ENCODE results near the gene KHDC1L.
"Not testable (repeated sequence)": the region's sequence is repeated elsewhere in the genome, so short reads cannot be mapped to it uniquely, and the experiment has no call there.

Gene KHDC1L

GRCh38 chr6:73204252-73204651 is 21.0 kb downstream of the KHDC1L start:
- DNase-seq, result no peak

- no peak for DNase-seq
Measured at GRCh38 chr6:73203098-73203497, 22.2 kb downstream of the KHDC1L start.

- DNase-seq, result no peak
Measured at GRCh38 chr6:73200735-73201134, 24.6 kb downstream of the KHDC1L start.

GRCh38 chr6:73200247-73200646 is 25.0 kb downstream of the KHDC1L start:
- DNase-seq, result no peak

- DNase-seq, result no peak
Measured at GRCh38 chr6:73194744-73195143, 30.6 kb downstream of the KHDC1L start.

GRCh38 chr6:73193302-73193701 is 32.0 kb downstream of the KHDC1L start:
- DNase-seq, result not testable (repeated sequence)

- no peak for DNase-seq
Measured at GRCh38 chr6:73182021-73182607, 43.2 kb downstream of the KHDC1L start.

GRCh38 chr6:73180763-73181619 is 44.3 kb downstream of the KHDC1L start:
- no peak for DNase-seq

- DNase-seq, result no peak
Measured at GRCh38 chr6:73180076-73180738, 45.1 kb downstream of the KHDC1L start.

GRCh38 chr6:73177221-73177944 is 47.9 kb downstream of the KHDC1L start:
- no peak for DNase-seq

GRCh38 chr6:73176057-73176456 is 49.2 kb downstream of the KHDC1L start:
- DNase-seq, result no peak

- no peak for DNase-seq
Measured at GRCh38 chr6:73174646-73175045, 50.6 kb downstream of the KHDC1L start.
